C1 segment of cervical spinal cord (tissue), 14 donors: ENCODE measurements around the gene PTRHD1.

Source experiments
- DNase-seq, 14 donors: peaks; one replicate each; lab custom pipeline; 2025; lab: John Stamatoyannopoulos, UW

PTRHD1 gene

DNA sequence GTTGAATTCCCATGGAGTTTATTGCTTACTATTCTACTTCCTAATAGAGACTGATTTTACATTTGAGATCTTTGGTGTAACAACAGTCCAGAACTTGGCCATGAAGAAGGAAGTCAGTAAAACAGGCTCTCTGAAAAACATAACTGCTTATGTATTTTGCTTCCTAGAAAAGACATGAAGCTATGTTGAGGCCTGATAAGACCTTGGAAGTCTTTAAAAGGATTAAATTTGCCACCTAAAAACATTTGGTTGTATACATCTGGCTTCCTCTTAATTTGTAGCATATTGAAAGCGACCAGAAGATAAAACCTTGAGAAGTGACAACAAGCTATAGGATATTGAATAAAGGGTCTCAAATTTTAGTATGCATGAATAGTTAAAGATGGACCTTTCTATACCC lies 36.4 kb downstream of the PTRHD1 start:
- DNase-seq, result no peak

DNA sequence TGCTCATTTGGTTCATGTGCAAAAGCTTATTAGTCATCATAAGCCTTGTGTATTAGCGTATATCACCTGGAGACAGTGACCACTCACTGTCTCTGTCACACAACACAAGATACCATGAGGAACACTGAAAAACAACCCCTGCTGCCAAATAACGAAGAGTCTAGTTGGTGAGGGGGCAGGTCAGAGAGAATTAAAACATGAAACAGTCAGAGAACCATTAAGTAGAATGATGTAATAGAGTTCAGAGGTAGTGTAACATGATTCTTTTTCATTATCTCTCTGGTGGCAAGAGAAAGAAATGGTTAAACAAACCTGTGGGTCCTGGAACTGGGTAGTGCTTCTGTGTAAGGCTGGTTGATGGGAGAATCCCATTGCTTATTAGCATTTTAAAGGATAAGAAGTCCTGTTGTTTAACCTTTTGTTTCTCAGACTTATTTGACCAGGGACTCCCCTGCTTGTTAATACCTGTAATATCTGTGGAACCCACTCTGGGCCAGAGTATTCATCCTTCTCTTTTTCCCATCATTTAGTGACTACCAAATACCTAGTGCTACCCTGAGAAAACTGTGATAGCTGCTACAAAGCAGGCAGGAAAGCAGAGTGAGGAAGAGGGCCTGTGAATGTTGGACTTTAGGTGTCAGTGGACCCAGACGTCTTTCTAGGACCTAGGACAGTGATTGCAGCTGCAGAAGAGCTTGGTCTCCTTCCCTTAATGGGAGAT lies 38.0 kb downstream of the PTRHD1 start:
- DNase-seq, result no peak

DNA sequence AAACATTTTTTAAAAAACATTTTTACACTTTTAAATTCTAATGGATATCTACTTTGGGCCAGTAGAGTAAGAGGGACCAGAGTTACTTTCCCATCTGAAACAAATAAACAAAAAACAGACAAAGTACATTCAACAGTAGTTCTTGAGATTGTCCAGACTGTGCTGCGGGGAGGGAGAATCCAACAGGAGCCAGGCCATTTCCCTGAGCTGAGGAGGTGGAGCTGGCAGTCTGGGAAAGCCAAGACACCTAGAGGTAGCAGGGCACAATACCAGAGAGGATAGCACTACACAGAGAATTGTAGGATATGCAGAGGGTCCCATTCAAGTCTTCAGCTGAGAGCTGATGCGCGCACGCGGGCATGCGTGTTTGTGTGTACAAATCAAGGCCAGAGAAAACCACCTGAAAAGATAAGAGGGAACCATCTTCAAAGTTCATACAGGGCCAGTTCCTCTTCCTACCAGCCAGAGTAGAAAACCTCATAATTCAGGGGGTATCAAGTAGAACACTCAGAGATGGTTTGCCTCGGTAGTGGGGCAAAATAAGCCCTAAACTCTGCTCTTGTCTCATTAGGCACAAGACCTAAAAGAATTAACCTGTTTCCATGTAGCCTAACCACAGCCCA lies 44.0 kb downstream of the PTRHD1 start:
- no peak for DNase-seq

DNA sequence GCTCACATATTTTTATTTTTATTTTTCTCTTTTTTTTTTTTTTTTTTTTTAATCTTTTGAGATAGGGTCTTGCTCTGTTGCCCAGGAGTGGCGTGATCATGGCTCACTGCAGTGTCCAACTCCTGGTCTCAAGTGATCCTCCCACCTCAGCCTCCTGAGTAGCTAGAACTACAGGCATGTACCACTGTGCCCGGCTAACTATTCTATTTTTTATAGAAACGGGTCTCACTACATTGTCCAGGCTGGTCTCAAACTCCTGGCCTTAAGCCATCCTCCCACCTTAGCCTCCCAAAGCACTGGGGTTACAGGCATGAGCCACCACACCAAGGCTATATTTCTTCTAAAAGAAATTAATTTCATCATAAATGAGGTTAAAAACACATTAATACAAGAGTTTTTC lies 45.9 kb downstream of the PTRHD1 start:
- DNase-seq, result no peak

DNA sequence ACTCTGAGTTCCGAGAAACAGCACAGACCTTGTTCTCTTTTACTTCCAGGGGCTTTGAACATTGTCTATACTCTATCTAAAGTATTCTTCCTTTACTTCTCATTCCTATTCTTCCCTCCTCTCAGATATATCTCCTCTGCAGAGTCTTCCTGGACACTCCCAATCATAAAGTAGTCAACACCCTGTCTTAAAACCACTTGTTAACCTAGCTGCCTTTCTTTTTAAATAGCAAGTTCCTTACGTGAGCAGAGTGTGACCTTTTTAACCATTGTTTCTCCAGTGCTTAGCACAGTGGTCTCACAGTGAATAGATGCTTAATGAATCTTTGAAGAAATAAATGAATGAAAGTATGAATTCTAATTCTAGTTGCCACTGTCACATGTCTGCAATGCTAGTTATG lies 47.4 kb downstream of the PTRHD1 start:
- DNase-seq, result no peak

DNA sequence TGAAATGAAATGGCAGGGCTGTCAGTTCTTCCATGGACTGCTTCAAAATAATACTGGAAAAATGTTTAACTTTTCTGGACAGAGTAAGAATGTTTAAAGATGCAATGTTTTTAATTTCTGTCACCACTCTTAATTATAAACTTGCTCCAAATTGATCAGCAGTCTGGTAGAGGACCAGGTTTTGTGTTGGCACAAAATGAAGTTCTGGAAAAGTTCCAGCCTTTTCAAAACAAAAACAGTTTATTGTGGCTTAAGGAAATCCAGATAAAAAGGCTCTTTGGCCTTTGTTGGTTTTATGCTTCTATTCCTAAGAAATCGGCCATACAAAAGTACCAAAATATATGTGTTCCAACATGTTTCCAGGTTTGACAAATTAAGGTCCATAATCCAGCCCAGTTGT lies 48.8 kb downstream of the PTRHD1 start:
- no peak for DNase-seq

DNA sequence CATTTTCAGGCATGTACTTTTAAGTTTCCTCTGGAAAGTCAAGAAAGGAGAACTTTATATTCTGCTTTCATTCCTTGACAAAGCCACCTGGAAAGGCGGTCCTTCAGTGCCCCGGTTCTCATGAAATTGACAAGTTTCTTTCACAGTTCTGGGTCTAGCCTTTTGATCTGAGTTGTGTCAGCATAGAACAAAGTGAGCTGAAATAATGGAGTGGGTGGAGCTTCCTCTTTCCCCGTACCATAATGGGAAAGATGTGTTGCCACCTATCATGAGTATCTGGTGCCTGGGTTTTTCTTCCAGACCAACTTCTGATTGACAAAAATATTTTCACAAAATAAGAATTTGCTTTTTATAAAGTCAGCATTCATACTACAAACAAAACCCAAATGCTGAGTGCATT lies 49.3 kb downstream of the PTRHD1 start:
- DNase-seq, result no peak

DNA sequence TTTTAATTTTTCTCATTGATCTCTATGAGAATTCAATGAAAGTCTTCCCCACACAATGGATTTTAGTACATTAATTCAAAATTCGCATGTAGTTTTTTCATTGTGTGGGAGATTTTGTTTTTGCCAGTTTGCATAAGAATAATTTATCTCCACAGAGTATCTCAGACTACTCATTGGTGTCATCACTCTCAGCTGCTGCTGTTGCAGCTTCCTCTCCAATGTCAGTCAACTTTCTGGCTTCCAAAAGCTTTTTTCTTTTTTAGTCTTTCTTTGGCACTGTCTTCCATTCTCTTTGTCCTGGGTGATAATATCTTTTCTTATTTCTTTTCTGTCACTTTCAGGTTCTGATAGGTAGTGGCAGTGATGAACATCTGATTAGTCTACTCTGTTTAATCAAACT lies 50.5 kb downstream of the PTRHD1 start:
- DNase-seq, result no peak

DNA sequence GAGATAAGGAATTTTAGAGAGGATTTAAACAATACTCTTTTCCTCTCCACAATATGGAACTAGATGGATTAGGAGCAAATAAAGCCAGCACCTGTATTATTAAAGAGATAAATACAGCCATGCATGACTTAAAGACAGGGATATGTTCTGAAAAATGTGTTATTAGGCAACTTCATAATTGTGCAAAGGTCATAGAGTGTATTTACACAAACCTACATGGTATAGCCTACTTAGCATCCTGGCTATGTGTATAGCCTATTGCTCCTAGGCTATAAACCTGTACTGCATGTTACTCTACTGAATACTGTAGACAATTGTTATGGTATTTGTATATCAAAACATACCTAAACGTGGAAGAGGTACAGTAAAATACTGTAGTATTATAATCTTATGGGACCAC lies 53.0 kb downstream of the PTRHD1 start:
- no peak for DNase-seq
